Liver (tissue), 9 donors: Measurements from ENCODE around the gene FKBP5. TPM values are rescaled to one million over a fixed set of nuclear protein-coding genes. Genes with fewer than 3 reads are reported as not detected.

Source experiments
- DNase-seq: peaks from one replicate; pipeline ENCODE4 v3.0.0-alpha.2; 2017; ENCODE audit warnings: low spot score
- H3K27ac ChIP-seq, 2 donors: one replicate each; pipeline ENCODE4 v1.7.0; 2013; ENCODE audit warnings: inconsistent platforms in 2 of 2, low read length in 2 of 2, control low read depth in 1 of 2, low read depth in 1 of 2, mild to moderate bottlenecking in 1 of 2
- H3K27me3 ChIP-seq, 4 donors: one replicate each; pipeline versions ENCODE4 v1.6.1 to v1.7.0; 2013; ENCODE audit warnings: low read length in 3 of 4, inconsistent platforms in 1 of 4, mild to moderate bottlenecking in 1 of 4, moderate library complexity in 1 of 4; ENCODE audit not compliant: control insufficient read depth in 4 of 4, insufficient read depth in 4 of 4
- H3K36me3 ChIP-seq, 4 donors: one replicate each; pipeline versions ENCODE4 v1.6.1 to v1.7.0; 2013; ENCODE audit warnings: low read length in 3 of 4, mild to moderate bottlenecking in 3 of 4, low read depth in 1 of 4, moderate library complexity in 1 of 4; ENCODE audit not compliant: control insufficient read depth in 4 of 4, insufficient read depth in 3 of 4
- H3K4me1 ChIP-seq, 4 donors: one replicate each; pipeline versions ENCODE4 v1.6.1 to v1.7.0; 2013; ENCODE audit warnings: low read length in 3 of 4, mild to moderate bottlenecking in 3 of 4, moderate library complexity in 1 of 4; ENCODE audit not compliant: control insufficient read depth in 4 of 4, insufficient read depth in 4 of 4
- H3K4me3 ChIP-seq, 3 donors: one replicate each; pipeline versions ENCODE4 v1.6.1 to v1.7.0; 2013; ENCODE audit warnings: low read length in 3 of 3, control low read depth in 1 of 3, low read depth in 1 of 3, mild to moderate bottlenecking in 1 of 3
- H3K9ac ChIP-seq, 2 donors: one replicate each; pipeline ENCODE4 v1.7.0; 2013; ENCODE audit warnings: low read length in 2 of 2, mild to moderate bottlenecking in 2 of 2, moderate library complexity in 2 of 2, control low read depth in 1 of 2, low read depth in 1 of 2
- H3K9me3 ChIP-seq, 4 donors: one replicate each; pipeline versions ENCODE4 v1.6.1 to v1.7.0; 2013; ENCODE audit warnings: low read length in 3 of 4; ENCODE audit not compliant: control insufficient read depth in 4 of 4
- EGR1 ChIP-seq, 2 donors: IDR thresholded peaks; 2 replicates each; pipeline ENCODE4 v1.6.1; 2016 to 2018; ENCODE audit warnings: antibody characterized with exemption in 2 of 2, low read depth in 2 of 2
- FOXA1 ChIP-seq: IDR thresholded peaks from 2 replicates; pipeline ENCODE4 v1.6.1; 2016; ENCODE audit warnings: antibody characterized with exemption
- FOXA2 ChIP-seq: IDR thresholded peaks from 2 replicates; pipeline ENCODE4 v1.6.1; 2016; ENCODE audit warnings: antibody characterized with exemption
- GABPA ChIP-seq, 2 donors: IDR thresholded peaks in 1 of 2; conservative IDR thresholded peaks in 1 of 2; 2 replicates each; pipeline ENCODE4 v1.6.1; 2016; ENCODE audit warnings: antibody characterized with exemption in 2 of 2, mild to moderate bottlenecking in 1 of 2, moderate library complexity in 1 of 2
- HNF4A ChIP-seq, 2 donors: conservative IDR thresholded peaks; 2 replicates each; pipeline ENCODE4 v1.6.1; 2016; ENCODE audit warnings: antibody characterized with exemption in 2 of 2, mild to moderate bottlenecking in 2 of 2
- HNF4G ChIP-seq: IDR thresholded peaks from 2 replicates; pipeline ENCODE4 v1.6.1; 2016; ENCODE audit warnings: antibody characterized with exemption
- JUND ChIP-seq, 2 donors: IDR thresholded peaks; 2 replicates each; pipeline ENCODE4 v1.6.1; 2016; ENCODE audit warnings: antibody characterized with exemption in 2 of 2
- NR2F2 ChIP-seq: IDR thresholded peaks from 2 replicates; pipeline ENCODE4 v1.6.1; 2016; ENCODE audit warnings: antibody characterized with exemption
- RAD21 ChIP-seq, 2 donors: IDR thresholded peaks; 2 replicates each; pipeline ENCODE4 v1.6.1; 2016; ENCODE audit warnings: antibody characterized with exemption in 2 of 2, mild to moderate bottlenecking in 2 of 2
- RXRA ChIP-seq, 2 donors: IDR thresholded peaks; 2 replicates each; pipeline ENCODE4 v1.6.1; 2017 to 2018; ENCODE audit warnings: antibody characterized with exemption in 2 of 2, mild to moderate bottlenecking in 1 of 2
- SP1 ChIP-seq: IDR thresholded peaks from 2 replicates; pipeline ENCODE4 v1.6.1; 2018; ENCODE audit warnings: antibody characterized with exemption, mild to moderate bottlenecking
- TAF1 ChIP-seq: conservative IDR thresholded peaks from 2 replicates; pipeline ENCODE4 v1.6.1; 2016; ENCODE audit warnings: antibody characterized with exemption, mild to moderate bottlenecking
- YY1 ChIP-seq: IDR thresholded peaks from 2 replicates; pipeline ENCODE4 v1.6.1; 2016; ENCODE audit warnings: antibody characterized with exemption, mild to moderate bottlenecking
- WGBS: extraction: QIAGEN DNeasy Blood & Tissue Kit; methylation state at CpG from one replicate; pipeline ENCODE4 v1.1.7; 2013; 5-methylcytosine and 5-hydroxymethylcytosine counted together
- polyA plus RNA-seq, 2 donors: library from polyadenylated mRNA; stranded (reverse) in 1 of 2; unstranded in 1 of 2; fragments of 200-250 nt in 1 of 2; fragments of >200 nt in 1 of 2; fragmentation: Nextera tagmentation in 1 of 2; extraction: Ambion mirVana in 1 of 2; gene quantifications; one replicate each; pipeline versions ENCODE4 v1.2.1 to v1.2.3, GENCODE V29; 2013 to 2015
- total RNA-seq, 2 donors: library from RNA; depleted of rRNA; stranded (reverse); fragments of >200 nt; gene quantifications; one replicate each; pipeline ENCODE4 v1.2.3, GENCODE V29; 2014
- TF ChIP-seq, protein P1 (sequence below): IDR thresholded peaks from 2 replicates; pipeline ENCODE4 v1.6.1; 2016; ENCODE audit warnings: antibody characterized with exemption
- TF ChIP-seq, protein P2 (sequence below): fragments of 150-350 bp; IDR thresholded peaks from 2 replicates; pipeline ENCODE4 v1.5.1; 2017; ENCODE audit warnings: improper control_type of control experiment, low read depth, low read length; ENCODE audit not compliant: missing input control
- TF ChIP-seq, protein P3 (sequence below): IDR thresholded peaks from 2 replicates; pipeline ENCODE4 v1.6.1; 2016; ENCODE audit warnings: antibody characterized with exemption
- TF ChIP-seq, protein P4 (sequence below): IDR thresholded peaks from 2 replicates; pipeline ENCODE4 v1.6.1; 2016; ENCODE audit warnings: antibody characterized with exemption, mild to moderate bottlenecking
- TF ChIP-seq, protein P5 (sequence below): IDR thresholded peaks from 2 replicates; pipeline ENCODE4 v1.6.1; 2016; ENCODE audit warnings: antibody characterized with exemption
- donor health status: healthy.
- donor health status: healthy.
- donor health status: healthy.
- donor health status: healthy.
- donor health status: healthy.

FKBP5 gene
- total and polyA plus RNA-seq, 4 donors = 10.3 to 132 (median 63.7) TPM

DNA sequence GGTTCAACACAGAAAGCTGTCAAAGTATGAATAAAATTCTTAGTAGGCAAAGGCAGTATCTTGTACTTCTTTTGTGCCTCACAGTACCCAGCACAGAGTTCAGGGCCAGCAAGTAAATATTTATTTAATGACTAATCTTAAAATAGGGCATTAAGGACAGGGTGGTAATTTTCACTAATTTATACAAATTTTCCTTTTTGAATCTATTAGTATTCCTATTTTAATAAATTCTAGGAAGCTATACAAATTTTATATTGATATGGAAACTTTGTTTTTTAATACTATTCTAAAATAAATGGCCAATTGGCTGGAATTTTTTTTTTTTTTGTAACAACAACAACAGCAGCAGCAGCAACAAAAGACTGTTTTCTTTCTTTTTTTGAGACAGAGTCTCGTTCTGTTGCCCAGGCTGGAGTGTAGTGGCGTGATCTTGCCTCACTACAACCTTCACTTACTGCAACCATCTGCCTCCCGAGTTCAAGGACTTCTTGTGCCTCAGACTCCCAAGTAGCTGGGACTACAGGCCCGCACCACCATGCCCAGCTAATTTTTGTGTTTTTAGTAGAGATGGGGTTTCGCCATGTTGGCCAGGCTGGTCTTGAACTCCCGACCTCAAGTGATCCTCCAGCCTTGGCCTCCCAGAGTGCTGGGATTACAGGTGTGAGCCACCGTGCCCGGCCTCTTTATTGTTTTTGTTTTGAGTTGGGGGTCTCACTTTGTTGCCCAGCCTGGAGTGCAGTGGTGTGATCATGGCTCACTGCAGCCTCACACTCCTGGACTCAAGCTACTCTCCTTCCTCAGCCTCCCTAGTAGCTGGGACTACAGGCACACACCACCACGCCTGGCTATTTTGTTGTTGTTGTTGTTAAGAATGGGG lies 85.2 kb downstream of the FKBP5 start:
- peaks cover 0 to 6% (median 4%) of the 10 kb centered on the region in 4 donors for H3K36me3 ChIP-seq

More for the DNA sequence above, 85.2 kb downstream of the FKBP5 start:
- TF ChIP-seq, protein P1, sequence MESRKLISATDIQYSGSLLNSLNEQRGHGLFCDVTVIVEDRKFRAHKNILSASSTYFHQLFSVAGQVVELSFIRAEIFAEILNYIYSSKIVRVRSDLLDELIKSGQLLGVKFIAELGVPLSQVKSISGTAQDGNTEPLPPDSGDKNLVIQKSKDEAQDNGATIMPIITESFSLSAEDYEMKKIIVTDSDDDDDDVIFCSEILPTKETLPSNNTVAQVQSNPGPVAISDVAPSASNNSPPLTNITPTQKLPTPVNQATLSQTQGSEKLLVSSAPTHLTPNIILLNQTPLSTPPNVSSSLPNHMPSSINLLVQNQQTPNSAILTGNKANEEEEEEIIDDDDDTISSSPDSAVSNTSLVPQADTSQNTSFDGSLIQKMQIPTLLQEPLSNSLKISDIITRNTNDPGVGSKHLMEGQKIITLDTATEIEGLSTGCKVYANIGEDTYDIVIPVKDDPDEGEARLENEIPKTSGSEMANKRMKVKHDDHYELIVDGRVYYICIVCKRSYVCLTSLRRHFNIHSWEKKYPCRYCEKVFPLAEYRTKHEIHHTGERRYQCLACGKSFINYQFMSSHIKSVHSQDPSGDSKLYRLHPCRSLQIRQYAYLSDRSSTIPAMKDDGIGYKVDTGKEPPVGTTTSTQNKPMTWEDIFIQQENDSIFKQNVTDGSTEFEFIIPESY = no peak
- TF ChIP-seq, protein P2, sequence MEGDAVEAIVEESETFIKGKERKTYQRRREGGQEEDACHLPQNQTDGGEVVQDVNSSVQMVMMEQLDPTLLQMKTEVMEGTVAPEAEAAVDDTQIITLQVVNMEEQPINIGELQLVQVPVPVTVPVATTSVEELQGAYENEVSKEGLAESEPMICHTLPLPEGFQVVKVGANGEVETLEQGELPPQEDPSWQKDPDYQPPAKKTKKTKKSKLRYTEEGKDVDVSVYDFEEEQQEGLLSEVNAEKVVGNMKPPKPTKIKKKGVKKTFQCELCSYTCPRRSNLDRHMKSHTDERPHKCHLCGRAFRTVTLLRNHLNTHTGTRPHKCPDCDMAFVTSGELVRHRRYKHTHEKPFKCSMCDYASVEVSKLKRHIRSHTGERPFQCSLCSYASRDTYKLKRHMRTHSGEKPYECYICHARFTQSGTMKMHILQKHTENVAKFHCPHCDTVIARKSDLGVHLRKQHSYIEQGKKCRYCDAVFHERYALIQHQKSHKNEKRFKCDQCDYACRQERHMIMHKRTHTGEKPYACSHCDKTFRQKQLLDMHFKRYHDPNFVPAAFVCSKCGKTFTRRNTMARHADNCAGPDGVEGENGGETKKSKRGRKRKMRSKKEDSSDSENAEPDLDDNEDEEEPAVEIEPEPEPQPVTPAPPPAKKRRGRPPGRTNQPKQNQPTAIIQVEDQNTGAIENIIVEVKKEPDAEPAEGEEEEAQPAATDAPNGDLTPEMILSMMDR = no peak
- TF ChIP-seq FOXA1 (peak; percentile 59), HNF4A (conservative IDR thresholded peaks at IDR 0.05) (peak; percentile 85 to 88), JUND (IDR thresholded peaks at IDR 0.05) (peak; percentile 95 to 96), FOXA2 (peak; percentile 78), GABPA (IDR thresholded peaks at IDR 0.05 in 1 of 2, conservative IDR thresholded peaks at IDR 0.05 in 1 of 2) (no peak), NR2F2 (no peak), YY1 (no peak), TAF1 (no peak), RAD21 (IDR thresholded peaks at IDR 0.05) (no peak), SP1 (peak; percentile 56), RXRA (IDR thresholded peaks at IDR 0.05) (peak; percentile 38 to 74), EGR1 (IDR thresholded peaks at IDR 0.05; ENCODE audit: low read depth in 2 of 2) (no peak), HNF4G (peak; percentile 24)
- TF ChIP-seq, protein P3, sequence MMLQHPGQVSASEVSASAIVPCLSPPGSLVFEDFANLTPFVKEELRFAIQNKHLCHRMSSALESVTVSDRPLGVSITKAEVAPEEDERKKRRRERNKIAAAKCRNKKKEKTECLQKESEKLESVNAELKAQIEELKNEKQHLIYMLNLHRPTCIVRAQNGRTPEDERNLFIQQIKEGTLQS = peak; percentile 20
- TF ChIP-seq, protein P4, sequence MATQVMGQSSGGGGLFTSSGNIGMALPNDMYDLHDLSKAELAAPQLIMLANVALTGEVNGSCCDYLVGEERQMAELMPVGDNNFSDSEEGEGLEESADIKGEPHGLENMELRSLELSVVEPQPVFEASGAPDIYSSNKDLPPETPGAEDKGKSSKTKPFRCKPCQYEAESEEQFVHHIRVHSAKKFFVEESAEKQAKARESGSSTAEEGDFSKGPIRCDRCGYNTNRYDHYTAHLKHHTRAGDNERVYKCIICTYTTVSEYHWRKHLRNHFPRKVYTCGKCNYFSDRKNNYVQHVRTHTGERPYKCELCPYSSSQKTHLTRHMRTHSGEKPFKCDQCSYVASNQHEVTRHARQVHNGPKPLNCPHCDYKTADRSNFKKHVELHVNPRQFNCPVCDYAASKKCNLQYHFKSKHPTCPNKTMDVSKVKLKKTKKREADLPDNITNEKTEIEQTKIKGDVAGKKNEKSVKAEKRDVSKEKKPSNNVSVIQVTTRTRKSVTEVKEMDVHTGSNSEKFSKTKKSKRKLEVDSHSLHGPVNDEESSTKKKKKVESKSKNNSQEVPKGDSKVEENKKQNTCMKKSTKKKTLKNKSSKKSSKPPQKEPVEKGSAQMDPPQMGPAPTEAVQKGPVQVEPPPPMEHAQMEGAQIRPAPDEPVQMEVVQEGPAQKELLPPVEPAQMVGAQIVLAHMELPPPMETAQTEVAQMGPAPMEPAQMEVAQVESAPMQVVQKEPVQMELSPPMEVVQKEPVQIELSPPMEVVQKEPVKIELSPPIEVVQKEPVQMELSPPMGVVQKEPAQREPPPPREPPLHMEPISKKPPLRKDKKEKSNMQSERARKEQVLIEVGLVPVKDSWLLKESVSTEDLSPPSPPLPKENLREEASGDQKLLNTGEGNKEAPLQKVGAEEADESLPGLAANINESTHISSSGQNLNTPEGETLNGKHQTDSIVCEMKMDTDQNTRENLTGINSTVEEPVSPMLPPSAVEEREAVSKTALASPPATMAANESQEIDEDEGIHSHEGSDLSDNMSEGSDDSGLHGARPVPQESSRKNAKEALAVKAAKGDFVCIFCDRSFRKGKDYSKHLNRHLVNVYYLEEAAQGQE = no peak
- TF ChIP-seq, protein P5, sequence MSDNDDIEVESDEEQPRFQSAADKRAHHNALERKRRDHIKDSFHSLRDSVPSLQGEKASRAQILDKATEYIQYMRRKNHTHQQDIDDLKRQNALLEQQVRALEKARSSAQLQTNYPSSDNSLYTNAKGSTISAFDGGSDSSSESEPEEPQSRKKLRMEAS = no peak
- peaks cover 2 to 36% (median 26%) of the 10 kb centered on the region in 4 donors for H3K4me1 ChIP-seq
- H3K9ac ChIP-seq = peak overlapping the region; percentile 16 to 70
- H3K27me3 ChIP-seq = no peaks in the 10 kb centered on the region
- H3K27ac ChIP-seq = peak overlapping the region; percentile 89 to 92
- 76% methylated on average over 9 of the region's 9 CpGs for WGBS
- no peak overlapping the region for H3K4me3 ChIP-seq
- no peak for DNase-seq
- H3K9me3 ChIP-seq = no peaks in the 10 kb centered on the region
